CD14-positive monocyte (primary cell): ENCODE data around the gene ZNF418. TPM values are rescaled to one million over a fixed set of nuclear protein-coding genes. Genes with fewer than 3 reads are reported as not detected.
A peak's percentile ranks its signal among the peaks of the same experiment; 100 is the strongest.

Experiments used
- DNase-seq, 3 donors: peaks; one replicate each; pipeline ENCODE4 v3.0.0-alpha.2; 2011 to 2022
- H2AFZ ChIP-seq: 2 replicates; pipeline ENCODE4 v1.6.0; 2012; ENCODE audit warnings: mild to moderate bottlenecking, low read depth, low read length, inconsistent platforms; ENCODE audit not compliant: insufficient read depth, poor library complexity, severe bottlenecking
- H3K27ac ChIP-seq, 2 donors: 1 replicate in 1 of 2; 2 replicates in 1 of 2; pipeline ENCODE4 v1.5.1; 2012 to 2013; ENCODE audit warnings: low read length in 2 of 2, control low read depth in 1 of 2, inconsistent platforms in 1 of 2, low read depth in 1 of 2, mild to moderate bottlenecking in 1 of 2
- H3K27me3 ChIP-seq, 2 donors: one replicate each; pipeline versions ENCODE4 v1.6.0 to v1.6.1; 2011 to 2013; ENCODE audit warnings: low read length in 2 of 2; ENCODE audit not compliant: control insufficient read depth in 2 of 2, insufficient read depth in 2 of 2
- H3K36me3 ChIP-seq, 2 donors: replicated peaks in 1 of 2; 1 replicate in 1 of 2; 2 replicates in 1 of 2; pipeline versions ENCODE4 v1.5.1 to v1.6.1; 2012 to 2013; ENCODE audit warnings: low read length in 2 of 2, control low read depth in 1 of 2, inconsistent platforms in 1 of 2, mild to moderate bottlenecking in 1 of 2; ENCODE audit not compliant: insufficient read depth in 2 of 2, control insufficient read depth in 1 of 2
- H3K4me1 ChIP-seq, 2 donors: 1 replicate in 1 of 2; 2 replicates in 1 of 2; pipeline versions ENCODE4 v1.5.1 to v1.6.1; 2012 to 2013; ENCODE audit warnings: low read length in 2 of 2, control low read depth in 1 of 2, inconsistent platforms in 1 of 2, mild to moderate bottlenecking in 1 of 2, moderate library complexity in 1 of 2; ENCODE audit not compliant: insufficient read depth in 2 of 2, control insufficient read depth in 1 of 2
- H3K4me2 ChIP-seq: replicated peaks from 2 replicates; pipeline ENCODE3; 2012; ENCODE audit warnings: low read length, moderate library complexity, mild to moderate bottlenecking; ENCODE audit not compliant: poor library complexity, severe bottlenecking; ENCODE audit errors: extremely low read depth
- H3K4me3 ChIP-seq, 3 experiments: fragments of 200-600 bp in 1 of 3; sonication (generic) in 1 of 3; replicated peaks in 1 of 3; 1 replicate in 2 of 3; 2 replicates in 1 of 3; pipeline ENCODE4 v1.5.1; 2011 to 2013; ENCODE audit warnings: low read length in 3 of 3, mild to moderate bottlenecking in 3 of 3, control low read depth in 2 of 3, low read depth in 2 of 3, inconsistent platforms in 1 of 3, moderate library complexity in 1 of 3
- H3K79me2 ChIP-seq: 2 replicates; pipeline ENCODE4 v1.6.0; 2012; ENCODE audit warnings: mild to moderate bottlenecking, control low read depth, inconsistent platforms, low read length, moderate library complexity; ENCODE audit not compliant: insufficient read depth
- H3K9ac ChIP-seq: 2 replicates; pipeline ENCODE4 v1.6.0; 2017; ENCODE audit warnings: low read length, mild to moderate bottlenecking; ENCODE audit not compliant: insufficient read depth, poor library complexity, severe bottlenecking
- H3K9me3 ChIP-seq, 2 donors: replicated peaks in 1 of 2; 1 replicate in 1 of 2; 2 replicates in 1 of 2; pipeline versions ENCODE4 v1.5.1 to v1.6.1; 2012 to 2013; ENCODE audit warnings: low read length in 2 of 2, control low read depth in 1 of 2; ENCODE audit not compliant: control insufficient read depth in 1 of 2, insufficient read depth in 1 of 2
- H4K20me1 ChIP-seq: 2 replicates; pipeline ENCODE4 v1.6.0; 2012; ENCODE audit warnings: mild to moderate bottlenecking, low read length, control low read depth, moderate library complexity; ENCODE audit not compliant: insufficient read depth
- H3K27ac Mint-ChIP-seq, 7 donors: one replicate each; pipeline ENCODE4 v1.8.0; 2020; ENCODE audit warnings: mild to moderate bottlenecking in 7 of 7, mixed read lengths in 7 of 7, moderate library complexity in 6 of 7, inconsistent platforms in 2 of 7
- H3K27me3 Mint-ChIP-seq, 3 donors: one replicate each; pipeline ENCODE4 v1.8.0; 2021 to 2022; ENCODE audit warnings: low read depth in 3 of 3, mild to moderate bottlenecking in 3 of 3, mixed read lengths in 3 of 3, moderate library complexity in 3 of 3, inconsistent platforms in 1 of 3
- H3K36me3 Mint-ChIP-seq, 2 donors: one replicate each; pipeline ENCODE4 v1.8.0; 2020; ENCODE audit warnings: mixed read lengths in 2 of 2, inconsistent platforms in 1 of 2, mild to moderate bottlenecking in 1 of 2
- H3K4me1 Mint-ChIP-seq: one replicate; pipeline ENCODE4 v1.8.0; 2020; ENCODE audit warnings: mild to moderate bottlenecking, mixed read lengths
- H3K4me3 Mint-ChIP-seq, 2 donors: one replicate each; pipeline ENCODE4 v1.8.0; 2020; ENCODE audit warnings: mild to moderate bottlenecking in 2 of 2, mixed read lengths in 2 of 2, moderate library complexity in 1 of 2
- H3K9me3 Mint-ChIP-seq, 7 donors: one replicate each; pipeline ENCODE4 v1.8.0; 2020 to 2022; ENCODE audit warnings: mixed read lengths in 7 of 7, mild to moderate bottlenecking in 6 of 7, moderate library complexity in 6 of 7, inconsistent platforms in 2 of 7
- CTCF ChIP-seq: fragments of 200-600 bp; IDR thresholded peaks from one replicate; pipeline ENCODE4 v1.8.0; 2022; ENCODE audit warnings: antibody characterized with exemption, mild to moderate bottlenecking
- WGBS: methylation state at CpG from one replicate; pipeline ENCODE4 v1.1.5; 2013; ENCODE audit warnings: missing lambda C conversion rate; ENCODE audit not compliant: insufficient coverage; 5-methylcytosine and 5-hydroxymethylcytosine counted together
- intact Hi-C, 2 donors: fragments of 100-400 bp; cut with micrococcal nuclease; formaldehyde crosslinking; loops; one replicate each; pipeline versions ENCODE4 v1.15.0 to v1.15.1; 2023
- polyA plus RNA-seq, 3 donors: library from polyadenylated mRNA; depleted of rRNA in 1 of 3; unstranded in 2 of 3; stranded (reverse) in 1 of 3; fragments of 300-500 nt in 2 of 3; fragments of >200 nt in 1 of 3; fragmentation: Illumina TruSeq in 2 of 3; gene quantifications; 1 replicate in 2 of 3; 2 replicates in 1 of 3; pipeline ENCODE4 v1.2.3, GENCODE V29; 2012 to 2021

Gene ZNF418
- polyA plus RNA-seq, 3 donors = 0.74 to 1.4 TPM; not detected in 1

- Histone ChIP-seq H4K20me1 (no peaks in the 10 kb centered on the region), H3K4me1 (peaks cover 12 to 14% of the 10 kb centered on the region in 2 donors), H3K27ac (peak within 1 kb of the TSS; percentile 19 to 34), H3K27me3 (no peaks in the 10 kb centered on the region), H3K9ac (peak within 1 kb of the TSS; percentile 48), H2AFZ (peak within 1 kb of the TSS; percentile 77), H3K4me3 (peak within 1 kb of the TSS; percentile 58 to 79 (median 65)), H3K4me2 (peak within 1 kb of the TSS; percentile 77), H3K79me2 (peaks cover 15% of the 10 kb centered on the region), H3K36me3 (peaks cover 0 to 17% of the 10 kb centered on the region in 2 donors), H3K9me3 (peaks cover 66 to 76% of the 10 kb centered on the region in 2 donors)
- H3K36me3 Mint-ChIP-seq = peaks cover 26 to 34% of the 10 kb centered on the region in 2 donors
- peaks cover 0 to 2% (median 1%) of the 10 kb centered on the region in 3 donors for H3K27me3 Mint-ChIP-seq
- peak; percentile 41 to 56 (median 51) for DNase-seq
- intact Hi-C loops = no loop called here
- 2% methylated on average over 40 of the region's 43 CpGs for WGBS
- H3K4me3 Mint-ChIP-seq = peak within 1 kb of the TSS; percentile 85 to 89
- H3K4me1 Mint-ChIP-seq = peaks cover 22% of the 10 kb centered on the region
- H3K27ac Mint-ChIP-seq = peak within 1 kb of the TSS in 4 of 7 donors; percentile 41 to 78 (median 72)
- peak; percentile 11 for TF ChIP-seq CTCF
- peaks cover 33 to 89% (median 82%) of the 10 kb centered on the region in 7 donors for H3K9me3 Mint-ChIP-seq
Observed at GRCh38 chr19:57888560-57889231, 46.5 kb downstream of the ZNF418 start, which contains the start of gene ZNF814. Gene ZNF814 (minus strand): TSS chr19:57889037. CDS start chr19:57888802, 235 bp downstream.

GRCh38 chr19:57888107-57888559 is 47.1 kb downstream of the ZNF418 start:
- Histone ChIP-seq H3K36me3 (peaks cover 0 to 17% of the 10 kb centered on the region in 2 donors), H3K79me2 (peaks cover 15% of the 10 kb centered on the region), H3K9ac (peak overlapping the region; percentile 48), H3K9me3 (peaks cover 71 to 82% of the 10 kb centered on the region in 2 donors), H3K4me3 (peak overlapping the region; percentile 58 to 79 (median 65)), H3K27ac (peak overlapping the region in 1 of 2 donors; percentile 34), H2AFZ (peak overlapping the region; percentile 77), H3K4me2 (peak overlapping the region; percentile 77), H3K4me1 (peaks cover 12 to 14% of the 10 kb centered on the region in 2 donors), H4K20me1 (no peaks in the 10 kb centered on the region), H3K27me3 (no peaks in the 10 kb centered on the region)
- intact Hi-C loops = no loop called here
- Mint-ChIP-seq H3K4me3 (peak overlapping the region; percentile 85 to 89), H3K27ac (peak overlapping the region in 2 of 7 donors; percentile 41 to 75), H3K9me3 (peaks cover 36 to 93% (median 87%) of the 10 kb centered on the region in 7 donors), H3K27me3 (peaks cover 0 to 2% (median 1%) of the 10 kb centered on the region in 3 donors), H3K4me1 (peaks cover 22% of the 10 kb centered on the region), H3K36me3 (peaks cover 31 to 39% of the 10 kb centered on the region in 2 donors)
- no peak for TF ChIP-seq CTCF
- WGBS = 2% methylated on average over 4 of the region's 8 CpGs
- no peak for DNase-seq
